H1 (cell line): ENCODE data around the gene SLC22A23. TPM values are rescaled to one million over a fixed set of nuclear protein-coding genes. Genes with fewer than 3 reads are reported as not detected.

ENCODE experiments used
- CTCF ChIA-PET: fragments of 300-600 bp; sonication (Branson Sonifier 250); formaldehyde crosslinking; loops from one replicate; lab custom pipeline; 2021; ENCODE audit not compliant: partially characterized antibody; lab: Charles Lee
- POLR2A ChIA-PET: fragments of 300-600 bp; sonication (Branson Sonifier 250); formaldehyde crosslinking; loops from one replicate; lab custom pipeline; 2021; ENCODE audit warnings: inconsistent platforms; ENCODE audit not compliant: partially characterized antibody; lab: Charles Lee
- DNase-seq, 2 experiments: peaks; one replicate each; pipeline versions ENCODE4 v3.0.0 to v3.0.0-alpha.2; 2010 to 2022; ENCODE audit warnings: low spot score in 2 of 2, low read depth in 1 of 2, mixed read lengths in 1 of 2
- FAIRE-seq: peaks from 2 replicates; lab custom pipeline; 2011; peaks lifted over from hg19 to GRCh38; lab: Jason Lieb, UNC
- H2AFZ ChIP-seq: 2 replicates; pipeline ENCODE4 v1.8.1; 2012; ENCODE audit warnings: low read length, inconsistent platforms
- H2AK5ac ChIP-seq: 2 replicates; pipeline ENCODE4 v1.6.1; 2013; ENCODE audit warnings: low read depth, low read length
- H2BK120ac ChIP-seq: replicated peaks from 2 replicates; pipeline ENCODE3; 2013; ENCODE audit warnings: low read depth, low read length, inconsistent platforms
- H2BK12ac ChIP-seq: 2 replicates; pipeline ENCODE4 v1.6.1; 2013; ENCODE audit warnings: low read depth, low read length
- H2BK15ac ChIP-seq: 2 replicates; pipeline ENCODE4 v1.6.1; 2013; ENCODE audit warnings: low read length
- H2BK20ac ChIP-seq: 2 replicates; pipeline ENCODE4 v1.6.1; 2013; ENCODE audit warnings: low read length
- H2BK5ac ChIP-seq: 2 replicates; pipeline ENCODE4 v1.6.1; 2013; ENCODE audit warnings: low read depth, low read length
- H3K14ac ChIP-seq: 2 replicates; pipeline ENCODE4 v1.6.1; 2013; ENCODE audit warnings: inconsistent platforms; ENCODE audit not compliant: insufficient read length
- H3K18ac ChIP-seq: 2 replicates; pipeline ENCODE4 v1.6.1; 2013; ENCODE audit warnings: low read length; ENCODE audit errors: extremely low read depth
- H3K23ac ChIP-seq: 2 replicates; pipeline ENCODE4 v1.6.1; 2013; ENCODE audit warnings: inconsistent platforms; ENCODE audit not compliant: insufficient read length
- H3K23me2 ChIP-seq: 2 replicates; pipeline ENCODE4 v1.6.1; 2013; ENCODE audit warnings: low read depth, low read length
- H3K27ac ChIP-seq: 2 replicates; pipeline ENCODE4 v1.6.1; 2011; ENCODE audit warnings: low read depth, low read length, inconsistent platforms
- H3K27me3 ChIP-seq, 4 experiments: replicated peaks in 1 of 4; 1 replicate in 1 of 4; 2 replicates in 3 of 4; pipeline versions ENCODE4 v1.6.1 to v1.8.1; 2011 to 2013; ENCODE audit warnings: low read length in 3 of 4, mild to moderate bottlenecking in 3 of 4, inconsistent platforms in 2 of 4, mixed read lengths in 2 of 4, moderate library complexity in 1 of 4; ENCODE audit not compliant: control insufficient read depth in 3 of 4, insufficient read depth in 3 of 4; ENCODE audit errors: extremely low read depth in 1 of 4
- H3K36me3 ChIP-seq, 4 experiments: 2 replicates each; pipeline versions ENCODE4 v1.6.1 to v1.8.1; 2011 to 2013; ENCODE audit warnings: mild to moderate bottlenecking in 4 of 4, low read length in 3 of 4, moderate library complexity in 2 of 4, control low read depth in 1 of 4, inconsistent platforms in 1 of 4; ENCODE audit not compliant: insufficient read depth in 4 of 4, control insufficient read depth in 2 of 4
- H3K4ac ChIP-seq: replicated peaks from 2 replicates; pipeline ENCODE3; 2013; ENCODE audit warnings: low read length, low read depth, mixed read lengths, inconsistent platforms; ENCODE audit not compliant: insufficient read length
- H3K4me1 ChIP-seq, 4 experiments: replicated peaks in 1 of 4; 1 replicate in 1 of 4; 2 replicates in 3 of 4; pipeline versions ENCODE4 v1.6.1 to v1.8.1; 2011 to 2013; ENCODE audit warnings: low read length in 3 of 4, inconsistent platforms in 2 of 4, mixed read lengths in 1 of 4; ENCODE audit not compliant: insufficient read depth in 4 of 4, control insufficient read depth in 3 of 4
- H3K4me2 ChIP-seq, 2 experiments: 2 replicates each; pipeline versions ENCODE4 v1.6.1 to v1.8.1; 2011 to 2013; ENCODE audit warnings: low read depth in 2 of 2, low read length in 2 of 2, control low read depth in 1 of 2, inconsistent platforms in 1 of 2, mild to moderate bottlenecking in 1 of 2; ENCODE audit not compliant: insufficient read depth in 1 of 2
- H3K4me3 ChIP-seq, 4 experiments: fragments of 200-600, 300-600 bp in 1 of 4; sonication (generic), shearing (Covaris generic), sonication (Bioruptor Twin) in 1 of 4; 2 replicates each; pipeline versions ENCODE4 v1.5.1 to v1.8.1; 2011 to 2016; ENCODE audit warnings: low read length in 4 of 4, low read depth in 3 of 4, control low read depth in 2 of 4, inconsistent platforms in 2 of 4, mild to moderate bottlenecking in 2 of 4, mixed read lengths in 1 of 4, moderate library complexity in 1 of 4; ENCODE audit not compliant: insufficient read depth in 2 of 4; ENCODE audit errors: extremely low read depth in 1 of 4
- H3K56ac ChIP-seq: replicated peaks from 2 replicates; pipeline ENCODE3; 2013; ENCODE audit warnings: low read depth, mild to moderate bottlenecking, mixed read lengths, low read length, inconsistent platforms; ENCODE audit not compliant: insufficient read length
- H3K79me1 ChIP-seq: 2 replicates; pipeline ENCODE4 v1.6.1; 2013; ENCODE audit warnings: low read depth, low read length, control low read depth
- H3K79me2 ChIP-seq, 2 experiments: 2 replicates each; pipeline versions ENCODE4 v1.6.1 to v1.8.1; 2012 to 2013; ENCODE audit warnings: low read length in 2 of 2, mild to moderate bottlenecking in 2 of 2, inconsistent platforms in 1 of 2; ENCODE audit not compliant: insufficient read depth in 2 of 2, control insufficient read depth in 1 of 2
- H3K9ac ChIP-seq, 4 experiments: replicated peaks in 1 of 4; 1 replicate in 1 of 4; 2 replicates in 3 of 4; pipeline versions ENCODE4 v1.6.1 to v1.8.1; 2011 to 2013; ENCODE audit warnings: low read depth in 3 of 4, low read length in 3 of 4, control low read depth in 2 of 4, mild to moderate bottlenecking in 2 of 4, moderate library complexity in 2 of 4, inconsistent platforms in 1 of 4; ENCODE audit errors: extremely low read depth in 1 of 4
- H3K9me3 ChIP-seq, 2 experiments: 2 replicates each; pipeline versions ENCODE4 v1.6.1 to v1.8.1; 2012 to 2013; ENCODE audit warnings: mild to moderate bottlenecking in 2 of 2, moderate library complexity in 2 of 2, control low read depth in 1 of 2, inconsistent platforms in 1 of 2, low read depth in 1 of 2, low read length in 1 of 2, mixed read lengths in 1 of 2; ENCODE audit not compliant: insufficient read depth in 2 of 2
- H4K20me1 ChIP-seq, 2 experiments: replicated peaks in 1 of 2; 2 replicates each; pipeline versions ENCODE3 to v1.8.1; 2011 to 2013; ENCODE audit warnings: inconsistent platforms in 2 of 2, low read length in 2 of 2, mild to moderate bottlenecking in 1 of 2; ENCODE audit not compliant: insufficient read depth in 2 of 2, control insufficient read depth in 1 of 2
- H4K5ac ChIP-seq: 2 replicates; pipeline ENCODE4 v1.6.1; 2013; ENCODE audit warnings: low read length, low read depth, mixed read lengths, inconsistent platforms; ENCODE audit not compliant: insufficient read length
- H4K8ac ChIP-seq: 2 replicates; pipeline ENCODE4 v1.8.0; 2013; ENCODE audit warnings: mild to moderate bottlenecking, moderate library complexity, low read length, inconsistent platforms; ENCODE audit not compliant: insufficient read depth; ENCODE audit errors: extremely low read depth
- H4K91ac ChIP-seq: replicated peaks from 2 replicates; pipeline ENCODE3; 2013; ENCODE audit warnings: low read length, mixed read lengths, inconsistent platforms; ENCODE audit not compliant: insufficient read length
- CBX5 ChIP-seq: fragments of 300-800, 300-1000 bp; sonication (generic); IDR thresholded peaks from 2 replicates; pipeline ENCODE4 v1.7.1; 2016; ENCODE audit warnings: antibody characterized with exemption, low read length, low read depth
- CTCF ChIP-seq, 3 experiments: IDR thresholded peaks; 1 replicate in 2 of 3; 2 replicates in 1 of 3; pipeline versions ENCODE4 v1.5.1 to v1.6.1; 2011; ENCODE audit warnings: low read length in 3 of 3, mild to moderate bottlenecking in 3 of 3, inconsistent platforms in 2 of 3, low read depth in 1 of 3, moderate library complexity in 1 of 3; ENCODE audit not compliant: insufficient read depth in 1 of 3; ENCODE audit errors: control extremely low read depth in 1 of 3
- GABPA ChIP-seq: IDR thresholded peaks from 2 replicates; pipeline ENCODE4 v1.6.1; 2011; ENCODE audit warnings: mild to moderate bottlenecking, low read length, moderate library complexity, borderline replicate concordance; ENCODE audit not compliant: insufficient read depth
- HDAC6 ChIP-seq: IDR thresholded peaks from one replicate; pipeline ENCODE4 v1.7.1; 2012; ENCODE audit warnings: low read depth, mild to moderate bottlenecking, inconsistent platforms, low read length, moderate library complexity
- SIN3A ChIP-seq, 2 experiments: IDR thresholded peaks in 1 of 2; conservative IDR thresholded peaks in 1 of 2; 2 replicates each; pipeline ENCODE4 v1.6.1; 2011 to 2012; ENCODE audit warnings: low read length in 2 of 2, improper control_type of control experiment in 1 of 2, low read depth in 1 of 2, mild to moderate bottlenecking in 1 of 2
- SP2 ChIP-seq: IDR thresholded peaks from 2 replicates; pipeline ENCODE4 v1.6.1; 2012; ENCODE audit warnings: mild to moderate bottlenecking, low read length, inconsistent platforms
- TEAD4 ChIP-seq: IDR thresholded peaks from 2 replicates; pipeline ENCODE4 v1.6.1; 2012; ENCODE audit warnings: low read depth, low read length, inconsistent platforms, mixed read lengths
- YY1 ChIP-seq: IDR thresholded peaks from 2 replicates; pipeline ENCODE4 v1.6.1; 2011; ENCODE audit warnings: low read depth, mild to moderate bottlenecking, low read length
- WGBS, 2 experiments: shearing (Covaris generic) in 1 of 2; methylation state at CpG; one replicate each; pipeline versions ENCODE4 v1.1.6 to v1.1.7; 2013 to 2015; ENCODE audit warnings: low lambda C conversion rate in 2 of 2, mixed read lengths in 2 of 2, inconsistent platforms in 1 of 2, low coverage in 1 of 2, missing lambda C conversion rate in 1 of 2; ENCODE audit not compliant: insufficient replicate concordance in 2 of 2, insufficient coverage in 1 of 2, insufficient read length in 1 of 2; ENCODE audit errors: extremely low coverage in 1 of 2, missing lambda C conversion rate in 1 of 2; 5-methylcytosine and 5-hydroxymethylcytosine counted together
- polyA plus RNA-seq, 7 experiments: library from polyadenylated mRNA; depleted of rRNA in 3 of 7; stranded (reverse) in 5 of 7; unstranded in 2 of 7; fragments of >200 nt in 5 of 7; fragments of 200-250 nt in 2 of 7; gene quantifications; 1 replicate in 5 of 7; 2 replicates in 1 of 7; 4 replicates in 1 of 7; pipeline versions ENCODE4 v1.2.1 to v1.2.3, GENCODE V29; 2011 to 2013; ENCODE audit warnings: missing spikeins in 2 of 7, mixed read lengths in 2 of 7
- total RNA-seq: library from RNA; stranded (reverse); fragmentation: NEBNext Ultra II Directional; extraction: Animal tissue kit (Norgen Biotek cat#: 25700); gene quantifications from 2 replicates; pipeline ENCODE4 v1.2.1, GENCODE V29; 2021
- TF ChIP-seq, protein P1 (sequence below): IDR thresholded peaks from 2 replicates; pipeline ENCODE4 v1.6.1; 2012; ENCODE audit warnings: inconsistent platforms
- TF ChIP-seq, protein P2 (sequence below): IDR thresholded peaks from 2 replicates; pipeline ENCODE4 v1.6.1; 2011; ENCODE audit warnings: low read length, improper control_type of control experiment

The SLC22A23 gene
- total and polyA plus RNA-seq, 2 of the 8 experiments (the other 6 are each of a cell fraction or from before 2014, with no cell fraction given): 9.9 to 38.4 TPM

GRCh38 chr6:3305831-3306230 is 151.0 kb downstream of the SLC22A23 start:
- Histone ChIP-seq H4K20me1 (no peaks in the 10 kb centered on the region), H3K23ac (no peak overlapping the region), H3K4ac (no peak overlapping the region), H3K9ac (no peak overlapping the region), H2BK12ac (no peak overlapping the region), H3K4me1 (peaks cover 0 to 2% (median under 1%) of the 10 kb centered on the region in 4 experiments; a peak in 2 of 7 replicates), H3K18ac (no peak overlapping the region), H2BK120ac (no peak overlapping the region), H3K79me2 (no peaks in the 10 kb centered on the region), H3K4me2 (no peak overlapping the region), H3K4me3 (no peak overlapping the region), H3K9me3 (no peaks in the 10 kb centered on the region), H2AFZ (no peak overlapping the region), H2BK5ac (no peak overlapping the region), H4K91ac (no peak overlapping the region), H4K8ac (no peak overlapping the region), H2BK20ac (no peak overlapping the region), H2AK5ac (no peak overlapping the region), H2BK15ac (no peak overlapping the region), H3K79me1 (peaks cover 7% of the 10 kb centered on the region; the same call in 1 of the 2 replicates), H4K5ac (no peak overlapping the region), H3K36me3 (no peaks in the 10 kb centered on the region), H3K27me3 (no peaks in the 10 kb centered on the region), H3K14ac (no peak overlapping the region), H3K27ac (no peak overlapping the region), H3K23me2 (no peaks in the 10 kb centered on the region), H3K56ac (no peak overlapping the region)
- ChIA-PET CTCF (interaction anchor here (0.9 to 2.3 kb wide), 6 partner anchors 10 to 422 kb away, joined by 3 to 6 read pairs (median 4); no protein-coding TSS in a partner anchor), POLR2A (no interaction called here)
- FAIRE-seq (no peak), DNase-seq (no peak)
- WGBS, 2 experiments: 95% methylated on average over 3 of the region's 3 CpGs; no CpG with 5 or more reads in 1 of the 2 experiments
- TF ChIP-seq GABPA: no peak
- TF ChIP-seq SP2: no peak
- TF ChIP-seq HDAC6: no peak
- TF ChIP-seq CBX5: no peak
- TF ChIP-seq CTCF (IDR thresholded peaks at IDR 0.05; ENCODE audit: control extremely low read depth in 1 of 3, insufficient read depth in 1 of 3, low read depth in 1 of 3, low read length in 3 of 3): no peak
- TF ChIP-seq, protein P1, sequence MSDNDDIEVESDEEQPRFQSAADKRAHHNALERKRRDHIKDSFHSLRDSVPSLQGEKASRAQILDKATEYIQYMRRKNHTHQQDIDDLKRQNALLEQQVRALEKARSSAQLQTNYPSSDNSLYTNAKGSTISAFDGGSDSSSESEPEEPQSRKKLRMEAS: no peak
- no peak for TF ChIP-seq TEAD4
- TF ChIP-seq SIN3A (conservative IDR thresholded peaks at IDR 0.05 in 1 of 2, IDR thresholded peaks at IDR 0.05 in 1 of 2; ENCODE audit: low read depth in 1 of 2, low read length in 2 of 2): no peak
- no peak for TF ChIP-seq YY1
- TF ChIP-seq, protein P2, sequence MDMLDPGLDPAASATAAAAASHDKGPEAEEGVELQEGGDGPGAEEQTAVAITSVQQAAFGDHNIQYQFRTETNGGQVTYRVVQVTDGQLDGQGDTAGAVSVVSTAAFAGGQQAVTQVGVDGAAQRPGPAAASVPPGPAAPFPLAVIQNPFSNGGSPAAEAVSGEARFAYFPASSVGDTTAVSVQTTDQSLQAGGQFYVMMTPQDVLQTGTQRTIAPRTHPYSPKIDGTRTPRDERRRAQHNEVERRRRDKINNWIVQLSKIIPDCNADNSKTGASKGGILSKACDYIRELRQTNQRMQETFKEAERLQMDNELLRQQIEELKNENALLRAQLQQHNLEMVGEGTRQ: no peak
